ENCODE results near the gene APOO. TPM values are rescaled to one million over a fixed set of nuclear protein-coding genes. Genes with fewer than 3 reads are reported as not detected.

The APOO gene
- total RNA-seq, 2 donors from 2014 or later = 47.9 to 74.2 TPM

DNA sequence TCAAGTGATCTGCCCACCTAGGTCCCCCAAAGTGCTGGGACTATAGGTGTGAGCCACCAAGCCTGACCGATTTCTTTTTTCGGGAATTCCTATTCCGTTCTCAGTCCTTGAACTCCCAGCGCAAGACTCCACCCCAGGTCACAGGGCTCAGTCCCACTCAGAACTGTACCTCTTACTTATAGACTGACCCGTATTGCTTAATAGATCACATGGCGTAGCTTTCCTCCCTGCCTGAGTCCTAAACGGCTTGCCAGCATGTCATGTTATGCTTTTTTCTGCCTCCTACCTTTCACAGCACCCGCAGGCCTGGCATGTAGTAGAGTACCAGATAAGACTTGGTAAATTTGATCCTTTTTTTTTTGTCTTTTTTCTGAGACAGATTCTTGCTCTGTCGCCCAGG, 102.3 kb downstream of the APOO start:
- H3K9me3 ChIP-seq (ENCODE audit: control insufficient read depth, low read length) = no peaks in the 10 kb centered on the region
- TF ChIP-seq, protein P1, sequence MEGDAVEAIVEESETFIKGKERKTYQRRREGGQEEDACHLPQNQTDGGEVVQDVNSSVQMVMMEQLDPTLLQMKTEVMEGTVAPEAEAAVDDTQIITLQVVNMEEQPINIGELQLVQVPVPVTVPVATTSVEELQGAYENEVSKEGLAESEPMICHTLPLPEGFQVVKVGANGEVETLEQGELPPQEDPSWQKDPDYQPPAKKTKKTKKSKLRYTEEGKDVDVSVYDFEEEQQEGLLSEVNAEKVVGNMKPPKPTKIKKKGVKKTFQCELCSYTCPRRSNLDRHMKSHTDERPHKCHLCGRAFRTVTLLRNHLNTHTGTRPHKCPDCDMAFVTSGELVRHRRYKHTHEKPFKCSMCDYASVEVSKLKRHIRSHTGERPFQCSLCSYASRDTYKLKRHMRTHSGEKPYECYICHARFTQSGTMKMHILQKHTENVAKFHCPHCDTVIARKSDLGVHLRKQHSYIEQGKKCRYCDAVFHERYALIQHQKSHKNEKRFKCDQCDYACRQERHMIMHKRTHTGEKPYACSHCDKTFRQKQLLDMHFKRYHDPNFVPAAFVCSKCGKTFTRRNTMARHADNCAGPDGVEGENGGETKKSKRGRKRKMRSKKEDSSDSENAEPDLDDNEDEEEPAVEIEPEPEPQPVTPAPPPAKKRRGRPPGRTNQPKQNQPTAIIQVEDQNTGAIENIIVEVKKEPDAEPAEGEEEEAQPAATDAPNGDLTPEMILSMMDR (conservative IDR thresholded peaks at IDR 0.05) = no peak
- DNase-seq = no peak
- H3K9ac ChIP-seq (ENCODE audit: extremely low read depth, low read length, poor library complexity, severe bottlenecking) = no peak overlapping the region
- no peaks in the 10 kb centered on the region for H3K36me3 ChIP-seq (ENCODE audit: control insufficient read depth, insufficient read depth, low read length)
- Mint-ChIP-seq H3K27ac (peak overlapping the region; percentile 5), H3K36me3 (ENCODE audit: low read depth) (no peaks in the 10 kb centered on the region), H3K4me1 (peaks cover 12% of the 10 kb centered on the region), H3K9me3 (no peaks in the 10 kb centered on the region), H3K27me3 (ENCODE audit: insufficient read depth) (no peaks in the 10 kb centered on the region), H3K4me3 (no peak overlapping the region)
- H3K4me1 ChIP-seq (ENCODE audit: control insufficient read depth, insufficient read depth, low read length) = no peaks in the 10 kb centered on the region
- no peak overlapping the region for H3K27ac ChIP-seq (ENCODE audit: low read depth, low read length)
- H3K4me3 ChIP-seq (ENCODE audit: low read length) = no peak overlapping the region
- H3K27me3 ChIP-seq (ENCODE audit: control insufficient read depth, insufficient read depth, low read length, poor library complexity, severe bottlenecking) = no peaks in the 10 kb centered on the region
- 94% methylated on average over 3 to 9 of the region's 9 CpGs for WGBS, 2 experiments (ENCODE audit: insufficient coverage in 1 of 2, insufficient read length in 1 of 2)

DNA sequence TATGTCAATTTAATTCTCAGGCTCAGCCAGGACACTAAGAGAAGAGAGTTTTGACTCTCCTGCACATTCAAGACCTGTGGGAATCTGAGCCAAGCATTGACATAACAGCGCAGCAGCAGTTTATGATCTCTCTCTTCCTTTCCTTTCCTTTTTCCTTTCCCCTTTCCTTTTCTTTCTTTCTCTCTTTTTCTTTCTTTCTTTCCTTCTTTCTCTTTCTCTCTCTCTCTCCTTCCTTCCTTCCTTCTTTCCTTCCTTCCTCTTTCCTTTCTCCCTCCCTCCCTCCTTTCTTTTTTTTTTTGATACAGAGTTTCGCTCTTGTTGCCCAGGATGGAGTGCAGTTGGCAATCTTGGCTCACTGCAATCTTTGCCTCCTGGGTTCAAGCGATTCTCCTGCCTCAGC, 103.2 kb downstream of the APOO start:
- 93 to 94% methylated on average over 2 to 3 of the region's 3 CpGs for WGBS, 2 experiments (ENCODE audit: insufficient coverage in 1 of 2, insufficient read length in 1 of 2)
- Mint-ChIP-seq H3K4me1 (peaks cover 12% of the 10 kb centered on the region), H3K36me3 (ENCODE audit: low read depth) (no peaks in the 10 kb centered on the region), H3K27me3 (ENCODE audit: insufficient read depth) (no peaks in the 10 kb centered on the region), H3K9me3 (no peaks in the 10 kb centered on the region), H3K4me3 (no peak overlapping the region), H3K27ac (no peak overlapping the region)
- TF ChIP-seq, protein P1 (conservative IDR thresholded peaks at IDR 0.05) = no peak
- H3K9me3 ChIP-seq (ENCODE audit: control insufficient read depth, low read length) = no peaks in the 10 kb centered on the region
- H3K36me3 ChIP-seq (ENCODE audit: control insufficient read depth, insufficient read depth, low read length) = no peaks in the 10 kb centered on the region
- H3K4me3 ChIP-seq (ENCODE audit: low read length) = no peak overlapping the region
- no peaks in the 10 kb centered on the region for H3K4me1 ChIP-seq (ENCODE audit: control insufficient read depth, insufficient read depth, low read length)
- no peak for DNase-seq
- no peak overlapping the region for H3K27ac ChIP-seq (ENCODE audit: low read depth, low read length)
- H3K27me3 ChIP-seq (ENCODE audit: control insufficient read depth, insufficient read depth, low read length, poor library complexity, severe bottlenecking) = no peaks in the 10 kb centered on the region
- H3K9ac ChIP-seq (ENCODE audit: extremely low read depth, low read length, poor library complexity, severe bottlenecking) = no peak overlapping the region

DNA sequence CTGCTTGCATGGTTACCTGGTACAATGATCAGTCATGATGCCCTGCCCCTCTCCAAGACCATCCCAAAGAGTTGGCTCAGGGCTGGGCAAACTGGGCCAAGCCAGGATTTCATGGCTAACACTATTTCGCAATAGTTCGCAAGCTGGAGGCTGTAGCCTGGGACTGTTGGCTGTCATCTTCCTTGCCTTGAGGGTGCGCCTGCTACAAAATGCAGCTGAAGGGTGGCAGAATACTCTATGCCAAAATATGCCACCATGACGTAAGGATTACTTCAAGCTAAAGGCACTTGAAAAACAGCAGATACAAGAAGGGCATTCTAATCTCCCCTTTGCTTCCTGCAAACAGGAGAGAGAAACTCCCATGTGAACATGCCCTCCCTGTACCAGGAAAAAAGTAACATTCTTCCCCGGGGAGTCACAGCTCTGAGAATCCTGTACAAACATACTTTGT, 103.8 kb downstream of the APOO start:
- Histone ChIP-seq H3K4me3 (ENCODE audit: low read length) (no peak overlapping the region), H3K27ac (ENCODE audit: low read depth, low read length) (no peak overlapping the region), H3K9me3 (ENCODE audit: control insufficient read depth, low read length) (no peaks in the 10 kb centered on the region), H3K9ac (ENCODE audit: extremely low read depth, low read length, poor library complexity, severe bottlenecking) (no peak overlapping the region), H3K36me3 (ENCODE audit: control insufficient read depth, insufficient read depth, low read length) (no peaks in the 10 kb centered on the region), H3K27me3 (ENCODE audit: control insufficient read depth, insufficient read depth, low read length, poor library complexity, severe bottlenecking) (no peaks in the 10 kb centered on the region), H3K4me1 (ENCODE audit: control insufficient read depth, insufficient read depth, low read length) (no peaks in the 10 kb centered on the region)
- no peak overlapping the region for H3K27ac Mint-ChIP-seq
- no peaks in the 10 kb centered on the region for H3K36me3 Mint-ChIP-seq (ENCODE audit: low read depth)
- H3K4me3 Mint-ChIP-seq = no peak overlapping the region
- no peaks in the 10 kb centered on the region for H3K27me3 Mint-ChIP-seq (ENCODE audit: insufficient read depth)
- WGBS, 2 experiments (ENCODE audit: insufficient coverage in 1 of 2, insufficient read length in 1 of 2) = 93% methylated on average over 5 of the region's 5 CpGs; no CpG with 5 or more reads in 1 of the 2 experiments
- no peaks in the 10 kb centered on the region for H3K9me3 Mint-ChIP-seq
- TF ChIP-seq, protein P1 (conservative IDR thresholded peaks at IDR 0.05) = no peak
- peaks cover 12% of the 10 kb centered on the region for H3K4me1 Mint-ChIP-seq
- no peak for DNase-seq

Data from endodermal cell (in vitro differentiated cells).